Right lung (tissue), 5 donors: ENCODE measurements around the gene CENPN. TPM values are rescaled to one million over a fixed set of nuclear protein-coding genes. Genes with fewer than 3 reads are reported as not detected.

ENCODE experiments used
- DNase-seq, 2 donors: peaks; one replicate each; pipeline ENCODE4 v3.0.0-alpha.2; 2013
- polyA plus RNA-seq, 5 donors: library from polyadenylated mRNA; unstranded; fragments of 120-200 nt; gene quantifications; one replicate each; pipeline versions ENCODE4 v1.2.1 to v1.2.3, GENCODE V29; 2013; ENCODE audit warnings: inconsistent platforms in 1 of 5, low replicate concordance in 1 of 5; ENCODE audit not compliant: insufficient read length in 5 of 5, insufficient read depth in 1 of 5

Gene CENPN
- polyA plus RNA-seq, 5 donors = 14.1 to 35.8 (median 19.2) TPM

GRCh38 chr16:80990577-80990976 is 16.4 kb upstream of the CENPN start:
- no peak for DNase-seq

- no peak for DNase-seq
Measured at GRCh38 chr16:80990978-80991377, 16.0 kb upstream of the CENPN start.

- no peak for DNase-seq
Measured at GRCh38 chr16:80991792-80992430, 15.1 kb upstream of the CENPN start.

DNA sequence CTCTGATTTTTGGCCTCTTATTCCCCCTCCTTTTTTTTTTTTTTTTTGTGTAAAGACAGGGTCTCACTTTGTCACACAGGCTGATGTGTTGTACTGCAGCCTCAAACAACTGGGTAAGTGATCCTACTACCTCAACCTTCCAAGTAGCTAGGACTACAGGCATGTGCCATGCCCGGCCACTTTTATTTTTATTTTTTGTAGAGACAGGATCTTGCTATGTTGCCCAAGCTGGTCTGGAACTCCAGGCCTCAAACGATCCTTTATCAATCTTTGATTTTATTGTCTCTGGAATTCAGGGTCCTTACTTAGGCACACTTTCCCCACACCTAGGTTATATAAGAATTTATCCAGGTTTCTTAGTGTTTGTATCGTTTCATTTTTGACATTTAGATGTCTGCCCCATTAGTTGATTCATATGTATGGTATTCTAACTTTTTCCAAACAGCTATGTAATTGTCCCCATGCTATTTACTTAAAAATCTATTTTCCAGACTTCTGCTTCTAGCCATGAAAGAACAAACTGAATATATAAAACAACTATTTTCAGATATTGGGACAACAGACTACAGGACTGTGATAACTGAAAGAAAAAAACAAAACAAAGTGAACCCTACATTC is 14.2 kb upstream of the CENPN start:
- no peak for DNase-seq

- no peak for DNase-seq
Measured at GRCh38 chr16:80993307-80993706, 13.7 kb upstream of the CENPN start.

GRCh38 chr16:80993834-80994233 is 13.2 kb upstream of the CENPN start:
- no peak for DNase-seq

- no peak for DNase-seq
Measured at GRCh38 chr16:80994451-80994850, 12.6 kb upstream of the CENPN start.

GRCh38 chr16:80996688-80997138 is 10.3 kb upstream of the CENPN start:
- DNase-seq = no peak

DNA sequence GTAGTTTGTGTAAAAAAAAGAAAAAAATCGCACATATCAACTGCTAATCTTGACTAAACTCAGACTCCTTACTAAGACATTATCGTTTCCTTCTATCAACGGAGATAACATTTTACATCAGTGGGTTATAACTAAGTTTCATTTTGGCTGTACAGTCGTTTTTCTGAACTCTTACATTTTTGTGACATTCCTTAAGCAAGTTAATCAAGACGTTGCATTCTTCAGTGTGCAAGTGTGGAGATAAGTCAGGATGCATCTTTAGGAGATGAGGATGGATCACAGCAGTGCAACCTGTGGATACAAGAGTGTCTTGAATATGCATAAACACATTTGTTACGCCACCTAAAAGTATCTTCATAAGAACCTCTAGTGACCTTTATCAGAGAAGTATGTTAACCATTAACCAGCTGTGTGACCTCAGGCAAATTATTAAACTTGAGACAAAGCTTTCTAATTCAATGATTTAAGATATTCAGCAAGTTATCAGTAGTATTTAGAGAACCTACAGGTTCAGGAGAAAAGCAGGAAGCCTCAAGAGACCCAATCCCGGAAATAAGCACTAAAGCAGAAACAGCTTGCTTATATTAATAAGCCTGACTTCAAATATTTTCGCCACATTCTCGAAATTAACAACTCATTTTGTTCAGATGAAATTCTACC is 9.7 kb upstream of the CENPN start:
- DNase-seq = no peak

DNA sequence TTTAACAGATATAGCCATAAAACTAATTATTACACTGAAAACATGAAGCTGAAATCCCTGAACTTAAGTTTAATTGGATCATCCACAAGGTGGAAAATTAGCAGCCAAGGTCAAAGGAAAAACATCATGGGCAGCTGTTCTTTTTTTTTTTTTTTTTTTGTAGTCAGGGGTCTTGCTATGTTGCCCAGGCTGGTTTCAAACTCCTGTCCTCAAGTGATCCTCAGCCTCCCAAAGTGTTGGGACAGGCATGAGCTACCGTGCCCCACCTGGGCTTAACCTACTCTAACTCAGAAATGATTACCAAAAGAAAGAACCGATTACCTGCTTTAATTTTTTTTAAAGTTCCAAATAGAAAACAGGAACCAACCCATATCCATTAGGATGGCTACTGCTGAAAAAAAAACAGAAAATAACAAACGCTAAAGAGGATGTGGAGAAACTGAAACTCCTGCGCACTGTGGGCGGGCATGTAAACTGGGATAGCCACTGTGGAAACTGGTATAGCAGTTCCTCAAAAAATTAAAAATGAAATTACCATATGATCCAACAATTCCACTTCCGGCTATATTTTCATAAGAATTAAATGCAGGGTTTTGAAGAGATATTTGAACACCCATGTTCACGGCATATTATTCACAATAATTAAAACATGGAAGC is 8.9 kb upstream of the CENPN start:
- DNase-seq = no peak

DNA sequence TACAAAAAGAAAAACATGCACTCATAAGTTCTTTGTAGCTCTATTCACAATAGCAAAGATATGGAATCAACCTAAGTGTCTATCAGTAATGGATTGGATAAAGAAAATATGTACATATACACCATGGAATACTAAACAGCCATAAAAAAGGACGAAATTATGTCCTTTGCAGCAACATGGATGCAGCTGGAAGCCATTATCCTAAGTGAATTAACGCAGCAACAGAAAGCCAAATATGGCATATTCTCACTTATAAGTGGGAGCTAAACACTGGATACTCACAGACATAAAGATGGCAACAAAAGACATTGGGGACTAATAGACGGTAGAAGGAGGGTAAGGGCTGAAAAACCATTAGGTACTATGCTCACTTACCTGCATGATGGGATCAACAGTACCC is 6.1 kb upstream of the CENPN start:
- no peak for DNase-seq

DNA sequence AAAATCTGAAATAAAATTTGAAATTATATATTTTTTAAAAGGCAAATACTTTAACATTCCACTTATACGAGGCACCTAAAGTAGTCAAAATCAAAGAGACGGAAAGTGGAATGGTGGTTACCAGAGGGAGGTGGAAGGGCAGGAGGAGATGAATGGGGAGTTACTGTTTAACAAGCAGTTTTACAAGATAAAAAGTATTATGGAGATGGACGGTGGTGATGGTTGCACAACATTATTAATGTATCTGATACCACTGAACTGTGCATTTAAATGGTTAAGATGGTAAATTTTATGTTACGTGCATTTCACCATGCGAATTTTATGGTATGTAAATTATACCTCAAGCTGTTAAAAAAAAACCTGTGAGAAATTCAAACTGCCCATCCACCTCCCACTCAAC is 5.7 kb upstream of the CENPN start:
- DNase-seq = no peak

- DNase-seq = no peak
Measured at GRCh38 chr16:81003064-81003463, 4.0 kb upstream of the CENPN start.

DNA sequence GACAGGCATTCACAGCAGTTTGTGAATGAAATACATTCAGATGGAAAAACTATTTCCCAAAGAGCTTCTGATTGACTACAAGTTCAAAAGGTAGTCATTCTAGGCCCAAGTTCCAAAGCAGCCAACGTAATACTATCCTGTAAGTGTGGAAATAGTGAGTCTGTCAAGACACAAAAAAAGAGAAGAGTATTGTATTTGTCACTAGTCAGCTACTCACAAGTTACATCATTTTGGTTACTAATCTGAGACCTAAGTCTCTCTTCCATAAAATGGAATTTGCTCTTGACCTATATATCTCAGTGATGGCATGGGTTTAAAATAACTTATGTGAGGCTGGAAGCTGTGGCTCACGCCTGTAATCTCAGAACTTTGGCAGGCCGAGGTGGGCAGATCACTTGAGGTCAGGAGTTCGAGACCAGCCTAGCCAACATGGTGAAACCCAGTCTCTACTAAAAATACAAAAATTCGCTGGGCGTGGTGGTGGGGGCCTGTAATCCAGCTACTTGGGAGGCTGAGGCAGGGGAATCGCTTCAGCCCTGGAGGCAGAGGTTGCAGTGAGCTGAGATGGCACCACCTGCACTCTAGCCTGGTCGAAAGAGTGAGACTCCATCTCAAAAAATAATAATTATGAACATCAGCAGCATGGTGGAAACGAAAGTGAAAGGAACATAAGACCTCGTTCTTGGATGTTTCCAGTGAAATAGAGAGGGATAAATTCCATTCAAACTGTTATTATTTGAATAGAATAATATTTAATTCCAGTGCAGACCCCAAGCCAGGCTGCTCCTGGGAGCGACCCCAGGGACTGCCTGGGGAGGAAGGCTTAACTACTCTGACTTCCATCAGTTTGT is 3.2 kb upstream of the CENPN start:
- DNase-seq = no peak

DNA sequence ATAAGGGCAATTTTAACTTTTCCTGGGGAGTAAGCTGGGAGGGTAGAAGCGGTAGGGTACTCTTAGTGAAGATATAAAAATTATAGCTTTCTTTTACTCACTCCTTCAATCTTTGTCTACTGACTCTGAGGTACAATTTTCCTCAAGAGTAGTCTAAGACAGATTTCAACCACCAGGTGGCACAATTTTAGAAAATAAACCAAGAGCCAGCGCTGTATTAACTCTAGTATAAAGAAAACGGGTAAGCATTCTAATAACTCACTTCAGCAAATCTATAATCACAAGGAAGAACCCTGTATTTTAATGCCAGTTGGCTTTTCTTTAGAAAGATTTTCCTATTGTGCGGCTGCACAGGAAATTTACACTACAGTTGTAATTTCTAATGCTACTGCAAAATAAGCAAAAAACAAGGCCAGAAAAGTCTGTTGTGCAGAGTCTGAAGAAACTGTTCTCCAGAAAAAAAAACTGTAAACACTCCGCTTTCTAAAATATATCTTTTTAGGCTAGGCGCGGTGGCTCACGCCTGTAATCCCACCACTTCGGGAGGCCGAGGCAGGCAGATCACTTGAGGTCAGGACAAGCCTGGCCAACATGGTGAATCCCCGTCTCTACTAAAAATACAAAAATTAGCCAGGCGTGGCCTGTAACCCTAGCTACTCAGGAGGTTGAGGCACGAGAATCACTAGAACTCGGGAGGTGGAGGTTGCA is 2.2 kb upstream of the CENPN start:
- peak in 1 of 2 donors; percentile 47 for DNase-seq

- DNase-seq = no peak
Measured at GRCh38 chr16:81005610-81006161, 1.3 kb upstream of the CENPN start.

DNA sequence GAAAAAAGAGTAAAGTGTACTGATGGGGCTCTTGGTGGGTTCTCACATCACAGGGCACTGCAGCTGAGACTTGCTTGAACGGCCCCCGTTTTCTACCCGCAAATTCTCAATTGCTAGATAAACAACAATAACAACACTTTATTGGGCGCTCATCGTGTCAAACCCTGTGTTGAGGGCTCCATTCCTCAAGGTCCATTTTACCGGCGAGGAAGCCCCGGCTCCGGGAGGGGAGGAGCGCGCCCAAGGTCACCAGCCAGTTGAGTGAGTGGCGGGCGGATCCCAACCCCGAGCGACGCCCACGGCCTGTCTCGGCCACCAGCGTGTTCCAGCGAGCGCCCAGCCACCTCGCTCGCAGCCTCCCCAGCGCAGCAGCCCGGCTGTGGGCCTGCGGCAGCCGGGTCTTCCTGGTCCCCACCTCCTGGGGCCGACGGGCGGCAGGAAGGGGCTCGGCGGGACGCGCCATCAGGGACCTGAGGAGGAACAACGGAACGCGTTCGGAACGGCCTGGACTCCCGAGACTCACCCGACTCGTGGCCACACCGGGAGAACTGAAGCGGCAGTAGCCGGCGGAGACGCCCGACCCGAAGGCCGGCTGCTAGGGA is 702 bp upstream of the CENPN start:
- DNase-seq = peak in 1 of 2 donors; percentile 19

DNA sequence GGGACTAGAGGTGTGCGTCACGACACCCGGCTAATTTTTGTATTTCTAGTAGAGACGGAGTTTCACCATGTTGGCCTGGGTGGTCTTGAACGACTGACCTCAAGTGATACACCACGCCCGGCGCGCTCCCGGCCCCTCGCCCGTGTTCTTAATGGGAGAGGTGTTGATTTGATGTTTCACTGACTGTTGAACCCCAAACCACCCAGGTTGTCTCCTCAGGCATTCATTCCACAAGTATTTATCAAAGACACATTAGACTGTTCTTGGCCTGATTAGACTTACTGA is 1.4 kb downstream of the CENPN start:
- no peak for DNase-seq

DNA sequence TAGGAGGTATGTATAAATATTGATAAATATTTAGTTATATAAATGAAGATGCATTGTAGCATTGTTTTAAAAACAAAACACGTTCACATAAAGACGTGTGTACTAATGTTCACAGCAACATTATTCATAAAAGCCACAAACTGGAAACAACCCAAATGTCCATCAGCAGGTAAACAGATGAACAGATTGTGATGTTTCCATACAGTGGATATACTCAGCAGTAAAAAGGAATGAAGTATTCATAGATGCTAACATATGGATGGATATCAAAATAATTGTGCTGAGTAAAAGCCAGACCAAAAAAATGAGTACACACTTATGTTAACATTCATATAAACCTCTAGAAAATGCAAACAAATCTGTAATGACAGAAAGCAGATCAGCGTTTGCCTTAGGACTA is 6.0 kb downstream of the CENPN start:
- no peak for DNase-seq

DNA sequence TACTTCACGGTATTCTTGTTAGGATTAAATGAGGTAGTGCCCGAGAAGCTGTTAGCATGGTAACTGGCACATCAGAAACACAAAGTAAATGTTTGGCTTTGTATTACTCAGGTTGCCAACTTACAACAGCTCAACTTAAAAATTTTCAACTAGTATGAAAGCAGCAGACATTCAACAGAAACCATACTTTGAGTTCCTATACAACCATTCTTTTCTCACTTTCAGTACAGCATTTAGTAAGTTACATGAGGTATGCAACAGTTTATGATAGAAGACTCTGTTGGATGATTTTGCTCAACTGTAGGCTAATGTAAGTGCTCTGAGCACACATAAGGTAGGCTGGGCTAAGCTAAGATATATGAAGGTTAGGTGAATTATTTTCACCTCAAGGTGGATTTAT is 7.7 kb downstream of the CENPN start:
- DNase-seq = no peak

GRCh38 chr16:81018496-81018895 is 11.5 kb downstream of the CENPN start:
- no peak for DNase-seq
